Transverse colon (tissue), 4 donors: ENCODE data around the gene GALR1. TPM values are rescaled to one million over a fixed set of nuclear protein-coding genes. Genes with fewer than 3 reads are reported as not detected.

Experiments used
- DNase-seq: peaks from one replicate; pipeline ENCODE4 v3.0.0-alpha.2; 2019
- H3K27ac ChIP-seq, 4 donors: fragments of 200-600 bp; sonication (generic); 2 replicates each; pipeline ENCODE4 v1.5.1; 2016 to 2018; ENCODE audit warnings: inconsistent platforms in 4 of 4
- H3K27me3 ChIP-seq: fragments of 200-600 bp; sonication (generic); 2 replicates; pipeline ENCODE4 v1.5.1; 2017; ENCODE audit warnings: inconsistent platforms
- H3K36me3 ChIP-seq, 4 donors: fragments of 200-600 bp; sonication (generic); 2 replicates each; pipeline ENCODE4 v1.5.1; 2017 to 2019; ENCODE audit warnings: inconsistent platforms in 4 of 4
- H3K4me1 ChIP-seq, 4 donors: fragments of 200-600 bp; sonication (generic); 2 replicates each; pipeline ENCODE4 v1.5.1; 2017 to 2020; ENCODE audit warnings: inconsistent platforms in 4 of 4
- H3K4me3 ChIP-seq, 4 donors: fragments of 200-600 bp; sonication (generic); 1 replicate in 1 of 4; 2 replicates in 3 of 4; pipeline versions ENCODE4 v1.5.1 to v1.6.1; 2017 to 2019; ENCODE audit warnings: inconsistent platforms in 4 of 4
- H3K9me3 ChIP-seq, 2 donors: fragments of 200-600 bp; sonication (generic); 2 replicates each; pipeline ENCODE4 v1.5.1; 2017 to 2019; ENCODE audit warnings: inconsistent platforms in 2 of 2
- EP300 ChIP-seq: sonication (generic); formaldehyde crosslinking; IDR thresholded peaks from one replicate; pipeline ENCODE4 v1.6.1; 2017; ENCODE audit warnings: antibody characterized with exemption, low read depth
- POLR2A ChIP-seq: fragments of 450-650 bp; IDR thresholded peaks from one replicate; pipeline ENCODE4 v1.6.1; 2016; ENCODE audit warnings: antibody characterized with exemption, mild to moderate bottlenecking, moderate library complexity
- POLR2AphosphoS5 ChIP-seq, 3 donors: sonication (generic); formaldehyde crosslinking; IDR thresholded peaks; one replicate each; pipeline ENCODE4 v1.6.1; 2016; ENCODE audit warnings: antibody characterized with exemption in 3 of 3
- WGBS, 2 donors: methylation state at CpG; one replicate each; pipeline ENCODE4 v1.1.5; 2018; ENCODE audit warnings: low coverage in 1 of 2; 5-methylcytosine and 5-hydroxymethylcytosine counted together
- in situ Hi-C, 4 donors: fragments of 200-750 bp; cut with MboI; loops; one replicate each; pipeline versions ENCODE4 v1.15.0 to v1.15.1; 2017; ENCODE audit warnings: low sequenced_read_pairs in 3 of 4, low pct_ligation_motif_present in 1 of 4, low pct_unique_long_range_greater_than_20kb in 1 of 4
- intact Hi-C: fragments of 100-400 bp; cut with DNase I; formaldehyde crosslinking; loops from one replicate; pipeline ENCODE4 v1.15.1; 2023; ENCODE audit warnings: low total_unique reads
- total RNA-seq, 4 donors: library from RNA; depleted of rRNA; stranded (reverse); fragments of >200 nt; gene quantifications; one replicate each; pipeline ENCODE4 v1.1.0, GENCODE V29; 2016
- TF ChIP-seq, protein P1 (sequence below), 5 experiments: fragments of 200-600 bp in 3 of 5; fragments of 450-650 bp in 2 of 5; sonication (generic) in 3 of 5; IDR thresholded peaks; 1 replicate in 2 of 5; 2 replicates in 3 of 5; pipeline ENCODE4 v1.5.1; 2016 to 2017; ENCODE audit warnings: antibody characterized with exemption in 5 of 5, inconsistent platforms in 3 of 5, mild to moderate bottlenecking in 2 of 5, moderate library complexity in 1 of 5

GALR1 gene
- total RNA-seq, 4 donors from 2014 or later = under 0.01 to 1.9 (median 0.07) TPM

- Histone ChIP-seq H3K4me3 (no peak overlapping the region), H3K27me3 (no peaks in the 10 kb centered on the region), H3K4me1 (no peaks in the 10 kb centered on the region), H3K9me3 (no peaks in the 10 kb centered on the region), H3K27ac (no peak overlapping the region), H3K36me3 (no peaks in the 10 kb centered on the region)
- 81% methylated on average over 7 to 10 of the region's 10 CpGs for WGBS, 2 donors
- TF ChIP-seq POLR2A (no peak), EP300 (no peak), POLR2AphosphoS5 (IDR thresholded peaks at IDR 0.05) (no peak)
- TF ChIP-seq, protein P1, sequence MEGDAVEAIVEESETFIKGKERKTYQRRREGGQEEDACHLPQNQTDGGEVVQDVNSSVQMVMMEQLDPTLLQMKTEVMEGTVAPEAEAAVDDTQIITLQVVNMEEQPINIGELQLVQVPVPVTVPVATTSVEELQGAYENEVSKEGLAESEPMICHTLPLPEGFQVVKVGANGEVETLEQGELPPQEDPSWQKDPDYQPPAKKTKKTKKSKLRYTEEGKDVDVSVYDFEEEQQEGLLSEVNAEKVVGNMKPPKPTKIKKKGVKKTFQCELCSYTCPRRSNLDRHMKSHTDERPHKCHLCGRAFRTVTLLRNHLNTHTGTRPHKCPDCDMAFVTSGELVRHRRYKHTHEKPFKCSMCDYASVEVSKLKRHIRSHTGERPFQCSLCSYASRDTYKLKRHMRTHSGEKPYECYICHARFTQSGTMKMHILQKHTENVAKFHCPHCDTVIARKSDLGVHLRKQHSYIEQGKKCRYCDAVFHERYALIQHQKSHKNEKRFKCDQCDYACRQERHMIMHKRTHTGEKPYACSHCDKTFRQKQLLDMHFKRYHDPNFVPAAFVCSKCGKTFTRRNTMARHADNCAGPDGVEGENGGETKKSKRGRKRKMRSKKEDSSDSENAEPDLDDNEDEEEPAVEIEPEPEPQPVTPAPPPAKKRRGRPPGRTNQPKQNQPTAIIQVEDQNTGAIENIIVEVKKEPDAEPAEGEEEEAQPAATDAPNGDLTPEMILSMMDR (IDR thresholded peaks at IDR 0.05) = no peak
- intact Hi-C loops (no loop called here), in situ Hi-C loops (no loop called here)
- no peak for DNase-seq
These were observed 65.3 kb downstream of the GALR1 start for GRCh38 chr18:77314952-77315351.

DNA sequence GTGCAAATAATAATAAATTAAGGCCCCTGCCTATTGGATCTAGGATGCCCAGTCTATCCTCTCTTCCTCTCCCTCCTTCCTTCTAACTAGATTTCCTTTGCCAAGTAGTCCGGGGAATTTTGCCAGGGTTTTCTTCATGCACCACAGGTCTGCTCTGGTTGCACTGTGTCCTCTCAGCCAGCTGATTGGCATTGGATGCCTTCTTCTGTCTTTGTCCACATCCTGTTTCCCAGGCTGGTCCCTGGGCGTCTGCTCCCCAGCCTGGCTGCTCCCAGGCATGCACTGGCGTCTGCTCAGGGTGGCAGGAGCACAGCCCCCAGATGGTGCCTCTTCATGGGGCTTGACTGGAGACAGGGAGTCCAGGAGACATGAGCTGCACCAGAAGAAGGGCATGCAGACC is 66.4 kb downstream of the GALR1 start:
- H3K9me3 ChIP-seq = no peaks in the 10 kb centered on the region

DNA sequence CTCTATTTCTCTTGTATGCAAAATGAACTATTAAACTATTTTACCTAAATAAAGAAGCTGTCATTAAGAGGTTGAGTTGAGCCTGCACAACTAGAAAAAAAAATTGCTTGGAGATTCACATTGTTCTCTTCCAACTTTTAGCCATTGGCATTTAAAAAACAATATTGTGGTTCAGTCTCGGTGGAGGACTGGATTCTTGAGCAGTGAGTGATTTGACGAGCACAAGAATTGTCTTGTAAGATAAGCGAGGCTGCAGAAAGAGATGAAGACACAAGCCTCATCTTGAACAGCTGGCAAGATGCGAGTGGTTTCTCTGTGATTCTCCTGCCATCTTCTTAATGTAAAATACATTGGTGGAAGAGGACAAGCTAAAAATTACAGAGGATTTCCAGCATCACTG is 67.0 kb downstream of the GALR1 start:
- DNase-seq = no peak
- in situ Hi-C loops = no loop called here

More for the DNA sequence above, 66.4 kb downstream of the GALR1 start:
- Histone ChIP-seq H3K27me3 (peaks cover 7% of the 10 kb centered on the region), H3K4me1 (no peaks in the 10 kb centered on the region), H3K27ac (no peak overlapping the region), H3K4me3 (no peak overlapping the region), H3K36me3 (no peaks in the 10 kb centered on the region)
- 67 to 70% methylated on average over 1 to 3 of the region's 3 CpGs for WGBS, 2 donors
- no peak for TF ChIP-seq POLR2AphosphoS5 (IDR thresholded peaks at IDR 0.05)
- TF ChIP-seq, protein P1 (IDR thresholded peaks at IDR 0.05) = no peak
- no peak for TF ChIP-seq POLR2A
- no peak for TF ChIP-seq EP300
- DNase-seq = no peak
- in situ Hi-C loops (no loop called here), intact Hi-C loops (no loop called here)

GRCh38 chr18:77320971-77321559 is 71.4 kb downstream of the GALR1 start:
- Histone ChIP-seq H3K4me3 (no peak overlapping the region), H3K27me3 (peaks cover 7% of the 10 kb centered on the region), H3K9me3 (no peaks in the 10 kb centered on the region), H3K36me3 (no peaks in the 10 kb centered on the region), H3K4me1 (no peaks in the 10 kb centered on the region), H3K27ac (no peak overlapping the region)
- 47 to 60% methylated on average over 3 to 5 of the region's 5 CpGs for WGBS, 2 donors
- in situ Hi-C loops = no loop called here
- intact Hi-C loops = no loop called here
- TF ChIP-seq POLR2AphosphoS5 (IDR thresholded peaks at IDR 0.05) (no peak), EP300 (no peak), POLR2A (no peak)
- TF ChIP-seq, protein P1 (IDR thresholded peaks at IDR 0.05) = no peak
- no peak for DNase-seq

More for the DNA sequence above, 67.0 kb downstream of the GALR1 start:
- H3K4me3 ChIP-seq = no peak overlapping the region
- H3K4me1 ChIP-seq = no peaks in the 10 kb centered on the region
- H3K27ac ChIP-seq = no peak overlapping the region
- WGBS, 2 donors = 82 to 89% methylated on average over 4 of the region's 4 CpGs
- H3K36me3 ChIP-seq = no peaks in the 10 kb centered on the region
- no peak for TF ChIP-seq POLR2AphosphoS5 (IDR thresholded peaks at IDR 0.05)
- TF ChIP-seq, protein P1 (IDR thresholded peaks at IDR 0.05) = no peak
- TF ChIP-seq EP300 = no peak
- no peak for TF ChIP-seq POLR2A
- no peaks in the 10 kb centered on the region for H3K9me3 ChIP-seq
- intact Hi-C loops = no loop called here
- peaks cover 7% of the 10 kb centered on the region for H3K27me3 ChIP-seq
